HG03103 (cell line): ENCODE results near the gene OR10G8.
"Not testable (repeated sequence)": the region's sequence is repeated elsewhere in the genome, so short reads cannot be mapped to it uniquely, and the experiment has no call there.

Experiments used
- ATAC-seq: cut with Tn5 transposase; IDR thresholded peaks from one replicate; pipeline ENCODE4 v1.9.1; 2021; ENCODE audit warnings: low read depth; ENCODE audit not compliant: unreplicated experiment

The OR10G8 gene, protein sequence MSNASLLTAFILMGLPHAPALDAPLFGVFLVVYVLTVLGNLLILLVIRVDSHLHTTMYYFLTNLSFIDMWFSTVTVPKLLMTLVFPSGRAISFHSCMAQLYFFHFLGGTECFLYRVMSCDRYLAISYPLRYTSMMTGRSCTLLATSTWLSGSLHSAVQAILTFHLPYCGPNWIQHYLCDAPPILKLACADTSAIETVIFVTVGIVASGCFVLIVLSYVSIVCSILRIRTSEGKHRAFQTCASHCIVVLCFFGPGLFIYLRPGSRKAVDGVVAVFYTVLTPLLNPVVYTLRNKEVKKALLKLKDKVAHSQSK

DNA sequence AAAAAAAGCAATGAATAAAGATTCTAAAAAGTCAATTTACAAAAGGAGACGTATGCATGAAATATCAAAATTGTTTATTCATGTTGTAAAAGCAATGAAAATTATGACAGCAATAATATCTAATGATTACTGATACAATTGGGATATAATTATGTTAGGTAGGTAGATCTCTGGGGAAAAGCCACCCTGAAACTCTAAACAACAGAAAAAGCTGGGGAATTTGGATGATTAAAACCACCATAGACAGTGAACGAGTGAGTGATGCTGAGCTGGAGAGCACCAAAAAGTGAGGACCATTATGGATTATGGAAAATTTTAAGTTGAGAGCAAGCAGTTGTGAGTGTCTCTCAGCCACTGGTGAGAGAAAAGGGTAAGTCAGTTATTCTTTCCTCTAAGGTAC is at the start of gene OR10G8:
Gene OR10G8, plus strand, starts transcription at position 301 of the 400 bp plus-strand sequence. CDS start 2,825 bp downstream, outside the sequence.
- no peak for ATAC-seq

DNA sequence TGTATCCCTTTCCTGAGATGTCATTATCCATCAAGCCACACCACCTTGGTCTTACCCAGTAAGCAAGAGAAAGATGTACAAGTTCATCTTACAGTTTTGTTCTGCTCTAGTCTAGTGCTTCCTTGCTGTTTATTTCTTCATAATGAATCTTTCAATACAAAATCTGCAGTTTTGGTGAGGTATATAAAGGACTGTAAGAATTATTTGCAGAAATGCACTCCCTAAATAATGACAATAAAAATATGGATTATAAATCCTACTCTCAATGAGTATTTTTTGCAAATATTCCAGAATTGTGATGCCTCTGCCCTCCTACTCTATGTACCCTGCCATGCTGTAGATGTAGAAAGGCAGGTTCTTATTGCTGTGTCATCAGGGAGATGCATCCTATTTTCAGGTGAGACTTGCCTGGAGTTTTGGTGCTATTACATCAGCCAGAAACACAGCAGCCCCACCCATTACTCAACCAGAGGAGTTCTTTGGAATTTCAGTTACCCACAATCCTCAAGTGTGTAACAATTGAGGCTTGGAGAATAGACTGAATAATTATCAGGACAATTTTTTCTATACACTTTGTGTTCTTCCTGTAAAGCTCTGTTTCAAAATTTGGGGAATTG is 48.8 kb upstream of the OR10G8 start, which contains the start of gene OR10S1:
Gene OR10S1, minus strand, starts transcription at position 51 of the 617 bp plus-strand sequence. CDS start 117 bp downstream, outside the sequence.
- ATAC-seq, result no peak

DNA sequence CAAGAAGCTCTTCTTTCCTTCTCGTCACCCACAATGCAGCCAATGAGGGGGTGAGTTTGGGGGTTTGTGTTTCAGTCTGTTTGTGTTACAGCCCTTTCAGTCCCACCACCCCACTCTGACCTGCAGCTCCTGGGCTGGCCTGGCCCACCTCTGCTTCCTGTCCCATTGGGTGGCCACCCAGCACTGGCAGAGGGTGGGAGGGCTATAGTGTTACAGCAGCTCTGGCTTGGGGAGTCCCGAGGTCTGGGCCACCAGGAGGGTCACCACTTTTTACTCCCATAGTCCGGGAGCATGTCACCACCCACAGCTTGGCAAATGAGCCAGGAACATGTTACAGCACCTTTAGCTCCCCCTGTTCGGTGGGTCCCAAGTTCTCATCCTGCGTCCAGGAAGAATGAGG is 47.3 kb upstream of the OR10G8 start:
- ATAC-seq, result no peak

DNA sequence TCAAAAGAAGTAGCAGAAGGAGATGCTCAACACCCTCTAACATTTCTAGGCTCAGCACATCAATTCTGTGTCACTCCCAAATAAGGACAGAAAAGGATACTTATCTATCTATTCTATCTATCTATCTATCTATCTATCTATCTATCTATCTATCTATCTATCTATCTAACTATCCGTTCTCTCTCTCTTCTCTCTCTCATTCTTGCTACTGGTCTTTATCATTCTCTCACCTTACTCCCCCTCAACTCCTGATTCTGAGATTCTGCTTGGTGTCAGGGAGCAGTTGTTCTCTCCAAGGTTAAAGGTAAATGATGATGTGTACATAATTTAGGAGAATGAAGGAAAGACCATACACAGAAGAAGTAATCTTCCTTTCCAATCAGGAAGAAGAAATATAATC is 31.5 kb upstream of the OR10G8 start, which contains the start of gene OR10G6:
Gene OR10G6, minus strand, starts transcription at position 43 of the 400 bp plus-strand sequence. Its CDS starts 0 bp downstream, at position 43.
- ATAC-seq, result no peak

DNA sequence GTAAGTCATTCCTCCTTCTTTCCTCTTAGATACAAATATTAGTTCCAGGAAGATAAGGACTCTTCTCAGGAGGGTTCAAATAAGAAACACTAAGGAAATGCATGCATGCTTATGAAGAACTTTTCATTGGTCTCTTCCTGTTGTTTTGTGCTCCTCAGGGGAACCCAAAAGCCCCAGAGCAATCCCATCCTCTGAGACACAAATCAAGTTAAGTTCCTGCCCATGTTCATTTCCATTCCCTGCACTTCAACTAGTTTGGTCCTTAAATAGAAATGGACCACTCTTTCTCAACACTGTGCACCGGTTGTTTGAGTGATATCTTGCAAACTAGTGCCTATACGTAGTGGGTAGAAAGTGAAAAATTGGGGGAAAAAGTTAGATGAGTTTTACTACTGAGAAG is 13.9 kb upstream of the OR10G8 start, which contains the start of gene OR10G4:
Gene OR10G4, plus strand, starts transcription at position 301 of the 400 bp plus-strand sequence. CDS start 2,578 bp downstream, outside the sequence.
- no peak for ATAC-seq

DNA sequence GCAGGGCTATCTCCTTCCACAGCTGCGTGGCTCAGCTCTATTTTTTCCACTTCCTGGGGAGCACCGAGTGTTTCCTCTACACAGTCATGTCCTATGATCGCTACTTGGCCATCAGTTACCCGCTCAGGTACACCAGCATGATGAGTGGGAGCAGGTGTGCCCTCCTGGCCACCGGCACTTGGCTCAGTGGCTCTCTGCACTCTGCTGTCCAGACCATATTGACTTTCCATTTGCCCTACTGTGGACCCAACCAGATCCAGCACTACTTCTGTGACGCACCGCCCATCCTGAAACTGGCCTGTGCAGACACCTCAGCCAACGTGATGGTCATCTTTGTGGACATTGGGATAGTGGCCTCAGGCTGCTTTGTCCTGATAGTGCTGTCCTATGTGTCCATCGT is 10.8 kb upstream of the OR10G8 start:
- ATAC-seq, result not testable (repeated sequence)

DNA sequence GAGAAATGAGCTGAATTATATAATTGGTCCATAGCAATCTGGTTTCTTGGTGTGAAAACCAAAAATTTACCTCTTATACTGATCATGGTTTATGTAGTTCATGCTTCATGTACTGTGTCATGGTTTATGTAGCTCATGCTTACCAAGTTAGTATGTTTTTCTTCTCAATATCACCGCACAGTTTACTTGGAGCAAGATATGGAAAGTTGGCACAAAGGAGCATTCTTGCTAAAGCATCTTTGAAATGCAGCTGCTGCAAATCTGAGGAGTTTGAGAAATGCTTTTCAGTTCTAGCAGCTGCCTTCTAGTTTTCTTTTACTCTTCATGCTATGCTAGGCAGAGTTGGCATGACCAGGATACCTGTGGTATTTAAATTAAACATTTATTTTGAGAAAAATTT is 10.1 kb downstream of the OR10G8 start:
- no peak for ATAC-seq

DNA sequence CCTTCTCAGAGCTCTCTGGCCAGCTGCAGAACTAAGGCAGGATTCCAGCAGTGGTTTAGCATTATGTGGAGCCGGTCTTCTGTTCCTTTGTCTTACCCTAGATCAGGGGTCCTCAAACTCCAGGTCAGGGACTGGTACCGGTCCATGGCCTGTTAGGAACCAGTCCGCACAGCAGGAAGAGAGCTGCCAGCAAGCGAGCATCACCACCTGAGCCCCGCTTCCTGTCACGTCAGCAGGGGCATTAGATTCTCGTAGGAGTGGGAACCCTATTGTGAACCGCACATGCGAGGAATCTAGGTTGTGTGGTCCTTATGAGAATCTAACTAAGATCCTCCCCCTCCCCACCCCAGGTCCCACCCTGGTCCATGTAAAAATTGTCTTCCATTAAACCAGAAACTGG is 13.0 kb downstream of the OR10G8 start:
- ATAC-seq, result no peak

DNA sequence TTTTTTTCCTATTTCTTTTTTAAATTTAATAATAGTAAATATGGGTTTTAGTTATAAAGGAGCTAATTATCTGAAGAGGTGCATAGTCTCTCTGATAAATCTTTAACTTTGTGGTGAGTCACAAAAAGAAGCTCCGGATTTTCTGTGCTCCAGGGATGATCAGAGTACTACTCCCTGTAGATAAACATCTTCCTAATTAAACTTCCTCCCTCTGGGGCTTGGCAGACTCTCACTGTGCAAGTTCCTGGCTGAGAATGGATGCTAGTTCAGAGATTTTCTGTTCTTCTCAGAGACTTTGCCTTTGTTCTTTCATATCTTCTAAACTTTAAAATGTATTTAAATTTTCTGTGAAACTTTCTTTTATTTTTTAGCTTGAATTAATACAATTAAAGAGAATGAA is 14.7 kb downstream of the OR10G8 start, which contains the start of gene OR10G7:
Gene OR10G7, minus strand, starts transcription at position 72 of the 400 bp plus-strand sequence. CDS start 2,324 bp downstream, outside the sequence.
- no peak for ATAC-seq

DNA sequence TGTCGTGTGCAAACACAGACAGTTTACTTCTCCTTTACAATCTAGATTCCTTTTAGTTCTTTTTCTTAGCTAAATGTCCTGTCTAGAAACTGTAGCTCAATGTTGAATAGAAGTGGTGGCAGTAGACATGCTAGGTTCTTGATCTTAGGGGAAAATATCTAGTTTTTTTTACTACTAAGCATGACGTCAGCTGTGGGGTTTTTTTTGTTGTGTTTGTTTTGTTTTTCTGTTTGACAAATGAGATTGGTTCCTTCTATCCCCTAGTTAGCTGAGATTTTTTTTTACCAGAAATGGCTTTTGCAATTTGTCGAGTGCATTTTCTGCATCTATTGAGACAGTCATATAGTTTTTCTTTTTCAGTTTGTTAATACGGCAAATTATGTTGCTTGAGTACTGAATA is 16.8 kb downstream of the OR10G8 start:
- no peak for ATAC-seq

DNA sequence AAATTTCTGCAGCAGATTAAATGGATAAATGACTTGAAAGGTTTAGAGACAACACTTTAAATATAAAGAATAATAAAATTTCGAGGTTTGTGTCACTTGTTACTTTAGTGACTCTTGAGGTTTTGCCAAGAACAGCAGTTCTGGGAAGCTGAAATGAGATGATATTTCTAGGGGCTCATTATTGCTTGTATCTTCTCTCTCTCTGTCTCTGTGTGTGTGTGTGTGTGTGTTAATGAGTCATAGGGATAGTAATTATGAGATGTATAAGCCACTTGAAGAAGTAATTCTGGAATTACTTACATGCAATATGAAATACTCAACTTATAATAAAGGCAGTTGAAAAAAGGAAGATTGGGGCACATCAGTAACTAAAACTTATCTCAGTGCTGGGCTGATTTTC is 24.1 kb downstream of the OR10G8 start:
- ATAC-seq, result no peak

DNA sequence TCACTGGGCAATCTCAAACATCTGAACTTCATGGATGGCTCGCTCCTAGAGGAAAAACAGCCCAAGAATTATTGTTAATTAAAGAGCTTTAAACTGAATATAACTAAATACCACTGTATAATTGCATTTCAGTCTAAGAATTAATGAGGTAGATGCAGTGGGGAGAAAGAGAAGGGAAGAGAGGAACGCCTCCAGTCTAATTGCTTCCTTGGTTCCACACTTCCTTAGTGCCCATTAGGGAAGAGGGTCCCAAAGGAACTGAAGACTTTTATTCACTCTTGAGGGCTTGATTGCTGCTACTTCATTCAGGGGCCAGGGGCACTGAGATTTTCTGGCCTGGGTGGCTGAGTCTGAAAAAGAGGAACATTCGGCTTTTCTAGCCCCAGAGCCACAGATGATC is 26.4 kb downstream of the OR10G8 start:
- no peak for ATAC-seq

DNA sequence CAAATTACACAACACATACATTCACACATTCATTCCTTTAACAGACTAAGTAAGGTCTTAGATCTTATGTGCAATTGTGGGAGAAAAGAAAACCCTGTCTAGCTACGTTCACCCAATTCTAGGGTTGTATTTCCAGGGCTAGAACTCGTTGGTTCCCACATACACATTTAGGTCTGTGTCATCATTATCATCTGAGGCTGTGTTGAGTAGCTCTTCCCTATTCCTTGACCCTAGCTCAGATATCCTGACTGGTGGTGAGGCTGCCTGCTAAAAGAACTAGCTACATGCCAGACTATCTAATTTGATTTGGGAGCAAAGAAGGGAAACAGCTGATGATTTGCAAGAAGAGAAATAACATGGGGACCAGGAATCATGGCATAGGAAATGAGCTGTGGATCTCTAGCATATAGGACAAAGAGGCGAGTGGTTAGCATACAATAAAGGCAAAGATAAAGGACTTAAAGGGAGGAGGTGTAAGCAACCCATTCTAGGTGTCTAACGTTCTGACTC is 42.1 kb downstream of the OR10G8 start:
- no peak for ATAC-seq

DNA sequence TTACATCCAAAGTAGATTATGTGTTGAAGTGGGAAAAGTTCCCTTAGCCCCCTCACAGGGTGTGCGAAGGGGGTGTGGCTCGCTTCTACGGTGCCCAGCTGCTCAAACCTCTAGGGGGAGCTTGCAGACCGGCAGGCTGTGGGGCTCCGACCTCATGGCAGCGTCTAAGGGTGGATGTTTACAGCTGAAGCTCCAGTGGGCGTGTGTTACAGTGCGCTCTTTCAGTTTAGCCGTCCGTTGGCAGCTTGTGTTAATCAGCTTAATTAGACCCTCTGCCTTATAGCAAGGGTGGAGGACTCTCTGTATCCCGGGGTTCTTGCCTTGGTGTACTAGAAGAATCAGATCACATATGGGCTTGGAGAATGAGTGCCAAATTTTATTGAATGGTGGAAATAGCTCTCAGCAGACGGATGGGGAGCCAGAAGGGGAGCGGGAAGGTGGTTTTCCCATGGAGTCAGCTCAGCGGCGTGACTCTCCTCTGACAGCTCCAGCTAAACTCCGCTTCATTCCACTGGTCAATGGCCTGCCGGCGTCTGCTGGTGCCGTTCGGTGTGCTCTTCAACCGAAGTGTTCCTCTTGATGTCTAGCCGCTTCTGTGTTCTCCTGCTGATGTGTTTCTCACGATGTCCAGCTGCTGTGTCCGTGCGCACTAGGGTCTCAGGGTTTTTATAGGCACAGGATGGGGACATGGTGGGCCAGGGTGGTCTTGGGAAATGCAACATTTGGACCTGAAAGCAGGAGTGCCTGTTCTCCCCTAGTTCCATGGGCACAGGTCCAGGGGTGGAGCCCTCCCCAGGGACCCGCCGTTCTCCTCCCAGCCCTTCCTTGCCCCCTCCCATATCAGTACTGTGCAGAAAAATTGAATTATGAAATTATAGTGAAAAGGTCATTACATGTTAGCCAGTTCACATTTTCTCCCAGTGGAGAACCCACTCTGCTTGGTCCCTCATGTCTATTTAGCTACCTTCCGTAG is 43.1 kb downstream of the OR10G8 start:
- peak; percentile 67 for ATAC-seq

DNA sequence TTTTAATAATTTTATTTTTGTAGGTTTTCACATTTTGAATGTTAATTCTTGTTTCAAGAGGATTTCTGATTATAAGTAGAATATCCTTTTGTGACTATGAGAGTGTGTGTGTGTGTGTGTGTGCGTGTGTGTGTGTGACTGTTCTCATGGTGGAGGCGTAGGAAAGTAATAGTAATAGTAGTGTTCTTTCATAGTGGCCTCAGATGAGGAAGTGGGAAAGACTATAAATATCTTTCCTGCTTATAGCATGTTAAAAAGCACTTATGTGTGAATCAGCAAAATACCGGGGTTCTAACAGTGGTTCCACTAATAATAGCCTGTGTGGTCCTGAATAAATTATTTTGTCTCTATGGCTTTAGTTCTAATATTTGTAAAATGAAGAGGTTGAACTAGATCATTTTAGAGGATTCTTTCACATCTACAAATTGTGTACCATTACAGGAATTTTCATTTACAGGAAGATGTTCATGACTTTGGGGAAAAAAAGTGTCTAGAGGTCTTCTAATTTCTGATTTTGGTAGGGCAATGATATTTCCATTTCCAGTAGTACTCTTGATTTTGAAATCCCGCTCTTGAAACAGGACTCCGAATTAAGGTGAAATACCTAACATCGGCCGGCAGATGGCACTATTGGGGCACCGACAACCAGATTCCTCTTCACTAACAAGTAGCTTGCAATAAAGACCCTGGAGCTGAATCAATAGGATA is 44.5 kb downstream of the OR10G8 start:
- ATAC-seq, result peak; percentile 83

DNA sequence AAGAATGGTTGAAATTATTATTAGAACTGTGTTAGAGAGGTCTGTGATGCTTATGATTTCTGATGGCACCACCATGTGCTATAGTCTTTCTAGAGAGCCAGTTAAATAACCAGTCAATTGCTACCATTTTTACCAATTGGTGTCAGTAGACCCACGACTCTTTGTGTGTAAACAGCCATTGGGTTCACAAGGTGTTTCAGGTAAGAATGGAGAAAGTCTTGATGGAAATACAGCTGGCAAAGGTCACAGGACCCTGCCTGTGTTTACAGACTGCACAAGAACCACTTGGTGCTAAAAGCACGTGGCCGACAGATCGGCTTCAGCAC is 45.0 kb downstream of the OR10G8 start:
- ATAC-seq, result no peak

DNA sequence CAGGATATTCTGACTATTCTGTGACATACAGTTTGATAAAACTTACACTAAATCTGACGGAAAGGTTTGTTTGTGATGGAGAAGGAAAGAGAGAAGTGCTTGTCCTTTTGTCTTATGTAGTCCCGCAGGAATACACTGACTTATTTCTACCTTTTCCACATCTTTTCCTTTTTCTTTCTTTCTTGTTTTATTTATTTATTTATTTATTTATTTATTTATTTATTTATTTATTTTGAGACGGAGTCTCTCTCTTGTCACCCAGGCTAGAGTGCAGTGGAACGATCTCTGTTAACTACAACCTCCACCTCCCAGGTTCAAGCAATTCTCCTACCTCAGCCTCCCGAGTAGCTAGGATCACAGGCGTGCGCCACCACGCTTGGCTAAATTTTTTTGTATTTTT is 45.5 kb downstream of the OR10G8 start:
- ATAC-seq, result no peak

DNA sequence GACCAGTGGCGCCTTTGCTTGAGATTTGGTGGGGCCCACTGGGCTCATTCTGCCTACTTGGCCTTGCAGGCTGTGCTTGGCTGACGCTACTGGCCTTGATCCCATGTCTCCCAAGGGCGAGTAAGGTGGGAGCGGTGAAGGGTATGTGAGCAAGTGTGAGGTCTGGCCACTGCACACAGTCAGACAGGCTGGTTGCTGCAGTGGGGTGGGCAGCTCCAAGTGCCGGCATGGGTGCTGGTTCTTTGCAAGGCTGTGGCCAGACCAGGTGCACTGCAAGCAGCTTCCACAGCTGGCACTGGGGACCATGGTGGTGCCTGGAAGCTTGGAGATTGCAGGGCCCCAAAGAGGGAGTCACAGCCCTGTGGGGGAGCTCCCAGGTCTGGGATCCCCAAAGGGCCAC is 48.0 kb downstream of the OR10G8 start:
- no peak for ATAC-seq

DNA sequence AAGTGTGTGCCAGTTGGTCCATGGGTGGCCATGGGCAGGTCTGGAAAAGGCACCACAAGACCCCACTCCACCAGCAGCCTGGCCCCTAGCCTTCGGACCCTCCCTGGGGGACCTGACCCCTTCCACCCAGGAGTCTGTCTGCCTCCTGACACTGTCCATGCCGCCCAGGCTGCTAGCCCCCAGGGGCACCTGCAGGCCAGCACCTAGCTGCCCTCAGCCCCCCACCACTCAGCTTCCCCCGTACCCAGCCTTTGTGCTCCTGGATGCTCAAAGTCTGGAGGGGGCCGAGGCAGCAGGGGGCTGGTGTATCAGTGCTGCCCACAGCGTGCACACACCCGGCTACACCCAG is 48.9 kb downstream of the OR10G8 start:
- ATAC-seq, result no peak
